Keratinocyte (primary cell): ENCODE results near the gene KRT38.

Source experiments
- EZH2 ChIP-seq: IDR thresholded peaks from one replicate; pipeline ENCODE4 v1.6.1; 2012; ENCODE audit warnings: inconsistent platforms, mild to moderate bottlenecking, low read length, moderate library complexity
- TF ChIP-seq, protein P1 (sequence below), 3 experiments: IDR thresholded peaks in 1 of 3; conservative IDR thresholded peaks in 1 of 3; optimal IDR thresholded peaks in 1 of 3; 2 replicates in 2 of 3; 3 replicates in 1 of 3; pipeline versions ENCODE3 to v1.5.1; 2011; ENCODE audit warnings: low read length in 3 of 3, mild to moderate bottlenecking in 3 of 3, moderate library complexity in 2 of 3, control low read depth in 1 of 3, inconsistent platforms in 1 of 3; ENCODE audit not compliant: insufficient read depth in 2 of 3; ENCODE audit errors: extremely low read depth in 1 of 3

DNA sequence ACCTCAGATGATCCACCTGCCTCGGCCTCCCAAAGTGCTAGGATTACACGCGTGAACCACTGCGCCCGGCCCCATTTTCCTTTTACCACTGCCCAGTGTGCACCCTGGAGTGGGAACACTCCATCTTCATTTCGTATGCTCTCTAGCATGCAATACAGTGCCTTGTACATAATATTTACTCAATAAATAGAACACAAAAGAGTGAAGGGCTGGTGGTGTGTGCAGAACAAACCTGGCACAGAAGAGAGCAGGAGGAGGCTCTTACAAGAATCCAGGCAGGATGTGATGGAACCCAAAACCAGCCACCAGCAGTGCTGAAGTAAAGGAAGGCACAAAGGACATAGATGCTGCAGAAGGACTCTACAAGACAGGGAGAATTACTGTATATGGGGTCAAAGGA lies 23.7 kb downstream of the KRT38 start:
- TF ChIP-seq, protein P1, sequence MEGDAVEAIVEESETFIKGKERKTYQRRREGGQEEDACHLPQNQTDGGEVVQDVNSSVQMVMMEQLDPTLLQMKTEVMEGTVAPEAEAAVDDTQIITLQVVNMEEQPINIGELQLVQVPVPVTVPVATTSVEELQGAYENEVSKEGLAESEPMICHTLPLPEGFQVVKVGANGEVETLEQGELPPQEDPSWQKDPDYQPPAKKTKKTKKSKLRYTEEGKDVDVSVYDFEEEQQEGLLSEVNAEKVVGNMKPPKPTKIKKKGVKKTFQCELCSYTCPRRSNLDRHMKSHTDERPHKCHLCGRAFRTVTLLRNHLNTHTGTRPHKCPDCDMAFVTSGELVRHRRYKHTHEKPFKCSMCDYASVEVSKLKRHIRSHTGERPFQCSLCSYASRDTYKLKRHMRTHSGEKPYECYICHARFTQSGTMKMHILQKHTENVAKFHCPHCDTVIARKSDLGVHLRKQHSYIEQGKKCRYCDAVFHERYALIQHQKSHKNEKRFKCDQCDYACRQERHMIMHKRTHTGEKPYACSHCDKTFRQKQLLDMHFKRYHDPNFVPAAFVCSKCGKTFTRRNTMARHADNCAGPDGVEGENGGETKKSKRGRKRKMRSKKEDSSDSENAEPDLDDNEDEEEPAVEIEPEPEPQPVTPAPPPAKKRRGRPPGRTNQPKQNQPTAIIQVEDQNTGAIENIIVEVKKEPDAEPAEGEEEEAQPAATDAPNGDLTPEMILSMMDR (optimal IDR thresholded peaks at IDR 0.05 in 1 of 3, IDR thresholded peaks at IDR 0.05 in 1 of 3, conservative IDR thresholded peaks at IDR 0.05 in 1 of 3; ENCODE audit: extremely low read depth in 1 of 3, insufficient read depth in 2 of 3, low read length in 3 of 3): no peak
- TF ChIP-seq EZH2: no peak
